ENCODE measurements around the gene IL1RAPL2. TPM values are rescaled to one million over a fixed set of nuclear protein-coding genes. Genes with fewer than 3 reads are reported as not detected.

IL1RAPL2 gene
- total and polyA plus RNA-seq, 2 of the 4 experiments (the other 2 are of a cell fraction), result 0.03 TPM; not detected in 1

GRCh38 chrX:105475801-105476200 is 909.8 kb downstream of the IL1RAPL2 start:
- ChIA-PET CTCF (no interaction called here), POLR2A (ENCODE audit: unreplicated experiment) (no interaction called here)
- Histone ChIP-seq H3K23ac (ENCODE audit: low read depth, low read length) (no peak overlapping the region), H3K18ac (ENCODE audit: low read depth, low read length) (no peak overlapping the region), H2AK9ac (replicated peaks; ENCODE audit: low read depth, low read length, poor library complexity) (no peak overlapping the region), H3K56ac (ENCODE audit: extremely low read depth, insufficient read depth, low read length) (no peak overlapping the region), H2BK5ac (ENCODE audit: low read depth, low read length, poor library complexity, severe bottlenecking) (no peak overlapping the region), H2AFZ (replicated peaks; ENCODE audit: low read length, poor library complexity) (no peak overlapping the region), H3K4me1 (ENCODE audit: control insufficient read depth, insufficient read depth, low read length) (no peaks in the 10 kb centered on the region), H3K36me3 (ENCODE audit: control insufficient read depth, insufficient read depth, low read length) (no peaks in the 10 kb centered on the region), H4K20me1 (ENCODE audit: insufficient read depth, low read length) (no peaks in the 10 kb centered on the region), H3K14ac (replicated peaks; ENCODE audit: low read depth, low read length) (no peak overlapping the region), H3K27me3 (ENCODE audit: control insufficient read depth, insufficient read depth, low read length) (no peaks in the 10 kb centered on the region), H4K8ac (ENCODE audit: low read depth in 2 of 2, low read length in 2 of 2) (no peak overlapping the region), H3K27ac (ENCODE audit: insufficient read depth, low read length) (no peak overlapping the region), H2BK15ac (ENCODE audit: low read depth, low read length) (no peak overlapping the region), H3K9me3 (ENCODE audit: control insufficient read depth, insufficient read depth, low read length) (no peaks in the 10 kb centered on the region), H2BK20ac (ENCODE audit: low read depth, low read length) (no peak overlapping the region), H4K91ac (ENCODE audit: insufficient read depth, low read depth, low read length) (no peak overlapping the region), H2AK5ac (ENCODE audit: low read depth, low read length) (no peak overlapping the region), H3K4me2 (ENCODE audit: low read depth, low read length) (no peak overlapping the region), H3K4ac (ENCODE audit: low read depth, low read length) (no peak overlapping the region), H3K9ac (ENCODE audit: low read depth, low read length) (no peak overlapping the region), H3K9me1 (ENCODE audit: insufficient read depth, low read length) (no peaks in the 10 kb centered on the region), H4K5ac (ENCODE audit: low read depth, low read length) (no peak overlapping the region), H2BK120ac (ENCODE audit: low read depth, low read length) (no peak overlapping the region), H3K79me1 (ENCODE audit: low read depth in 1 of 2, low read length in 2 of 2) (no peaks in the 10 kb centered on the region), H3K4me3 (ENCODE audit: insufficient read depth, low read depth, low read length) (no peak overlapping the region)
- TF ChIP-seq NFE2L2 (IDR thresholded peaks at IDR 0.05; ENCODE audit: low read depth, low read length) (no peak), RFX5 (IDR thresholded peaks at IDR 0.05; ENCODE audit: low read depth, low read length) (no peak), CTCF (conservative IDR thresholded peaks at IDR 0.05; ENCODE audit: low read depth, low read length) (no peak), MXI1 (IDR thresholded peaks at IDR 0.05; ENCODE audit: borderline replicate concordance, low read depth, low read length) (no peak), BHLHE40 (IDR thresholded peaks at IDR 0.05; ENCODE audit: low read depth, low read length) (no peak), MAFK (IDR thresholded peaks at IDR 0.05; ENCODE audit: low read depth, low read length) (no peak), SMC3 (IDR thresholded peaks at IDR 0.05; ENCODE audit: low read depth, low read length) (no peak), USF2 (IDR thresholded peaks at IDR 0.05; ENCODE audit: low read depth, low read length) (no peak), RAD21 (IDR thresholded peaks at IDR 0.05; ENCODE audit: low read length) (no peak), FOS (IDR thresholded peaks at IDR 0.05; ENCODE audit: low read depth, low read length) (no peak), CHD1 (IDR thresholded peaks at IDR 0.05; ENCODE audit: low read depth, low read length) (no peak), CEBPB (IDR thresholded peaks at IDR 0.05; ENCODE audit: low read depth, low read length) (no peak), POLR2A (IDR thresholded peaks at IDR 0.05; ENCODE audit: low read depth, low read length) (no peak), MAZ (IDR thresholded peaks at IDR 0.05; ENCODE audit: borderline replicate concordance, low read depth, low read length) (no peak), ELK1 (IDR thresholded peaks at IDR 0.05; ENCODE audit: borderline replicate concordance, low read depth, low read length) (no peak), RCOR1 (IDR thresholded peaks at IDR 0.05; ENCODE audit: insufficient replicate concordance, low read length) (no peak)
- ATAC-seq (ENCODE audit: low read depth), result no peak
- BruUV-seq (replicated peaks), result no TSS peak
- no peak for DNase-seq
- in situ Hi-C loops (cut with MboI; ENCODE audit: low sequenced_read_pairs), result no loop called here
- intact Hi-C loops (cut with micrococcal nuclease), result no loop called here
- dilution Hi-C loops (cut with HindIII; ENCODE audit: low sequenced_read_pairs, unreplicated experiment), result no loop called here
